ENCODE measurements around the gene NYNRIN.

- TF ChIP-seq CTCF (conservative IDR thresholded peaks at IDR 0.05; ENCODE audit: low read depth in 2 of 2), result no peak
- TF ChIP-seq EZH2phosphoT487 (IDR thresholded peaks at IDR 0.05; ENCODE audit: unreplicated experiment), result no peak
- no peak for TF ChIP-seq EZH2 (IDR thresholded peaks at IDR 0.05; ENCODE audit: low read depth, unreplicated experiment)
- TF ChIP-seq REST (IDR thresholded peaks at IDR 0.05; ENCODE audit: unreplicated experiment), result no peak
- TF ChIP-seq STAT1 (IDR thresholded peaks at IDR 0.05; ENCODE audit: unreplicated experiment), result no peak
- no peak for TF ChIP-seq POLR2AphosphoS5 (IDR thresholded peaks at IDR 0.05; ENCODE audit: low read depth)
Observed at GRCh38 chr14:24370748-24371147, 28.1 kb upstream of the NYNRIN start.

All from GM23338 (cell line).